GM12872 (cell line): ENCODE measurements around the gene KCTD20.

Experiments
- TF ChIP-seq, protein P1 (sequence below): IDR thresholded peaks from 3 replicates; pipeline ENCODE4 v1.5.1; 2011; ENCODE audit warnings: low read depth, mild to moderate bottlenecking, low read length, moderate library complexity; ENCODE audit not compliant: insufficient read depth

KCTD20 gene

GRCh38 chr6:36501686-36502085, 58.9 kb downstream of the KCTD20 start:
- TF ChIP-seq, protein P1, sequence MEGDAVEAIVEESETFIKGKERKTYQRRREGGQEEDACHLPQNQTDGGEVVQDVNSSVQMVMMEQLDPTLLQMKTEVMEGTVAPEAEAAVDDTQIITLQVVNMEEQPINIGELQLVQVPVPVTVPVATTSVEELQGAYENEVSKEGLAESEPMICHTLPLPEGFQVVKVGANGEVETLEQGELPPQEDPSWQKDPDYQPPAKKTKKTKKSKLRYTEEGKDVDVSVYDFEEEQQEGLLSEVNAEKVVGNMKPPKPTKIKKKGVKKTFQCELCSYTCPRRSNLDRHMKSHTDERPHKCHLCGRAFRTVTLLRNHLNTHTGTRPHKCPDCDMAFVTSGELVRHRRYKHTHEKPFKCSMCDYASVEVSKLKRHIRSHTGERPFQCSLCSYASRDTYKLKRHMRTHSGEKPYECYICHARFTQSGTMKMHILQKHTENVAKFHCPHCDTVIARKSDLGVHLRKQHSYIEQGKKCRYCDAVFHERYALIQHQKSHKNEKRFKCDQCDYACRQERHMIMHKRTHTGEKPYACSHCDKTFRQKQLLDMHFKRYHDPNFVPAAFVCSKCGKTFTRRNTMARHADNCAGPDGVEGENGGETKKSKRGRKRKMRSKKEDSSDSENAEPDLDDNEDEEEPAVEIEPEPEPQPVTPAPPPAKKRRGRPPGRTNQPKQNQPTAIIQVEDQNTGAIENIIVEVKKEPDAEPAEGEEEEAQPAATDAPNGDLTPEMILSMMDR, result no peak

DNA sequence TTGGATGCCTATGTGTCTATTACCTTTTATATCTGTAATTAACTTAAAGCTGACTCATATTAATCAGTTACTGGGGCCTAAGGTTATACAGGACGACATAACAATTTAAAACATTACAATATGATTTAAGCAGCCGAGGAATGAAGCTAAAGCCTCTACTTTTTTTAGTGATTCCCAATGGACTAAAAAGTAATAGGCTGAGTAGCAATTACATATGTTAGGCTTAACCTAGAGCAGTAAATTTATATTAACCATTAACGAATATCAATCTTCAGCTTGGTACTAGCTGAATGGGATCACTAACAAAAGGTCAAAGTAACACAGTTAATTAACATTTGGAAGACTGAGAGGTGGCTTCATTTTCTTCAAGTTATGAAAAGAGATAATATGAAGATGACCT, 61.4 kb downstream of the KCTD20 start:
- TF ChIP-seq, protein P1, result no peak

GRCh38 chr6:36504982-36505381, 62.2 kb downstream of the KCTD20 start:
- TF ChIP-seq, protein P1, result no peak

DNA sequence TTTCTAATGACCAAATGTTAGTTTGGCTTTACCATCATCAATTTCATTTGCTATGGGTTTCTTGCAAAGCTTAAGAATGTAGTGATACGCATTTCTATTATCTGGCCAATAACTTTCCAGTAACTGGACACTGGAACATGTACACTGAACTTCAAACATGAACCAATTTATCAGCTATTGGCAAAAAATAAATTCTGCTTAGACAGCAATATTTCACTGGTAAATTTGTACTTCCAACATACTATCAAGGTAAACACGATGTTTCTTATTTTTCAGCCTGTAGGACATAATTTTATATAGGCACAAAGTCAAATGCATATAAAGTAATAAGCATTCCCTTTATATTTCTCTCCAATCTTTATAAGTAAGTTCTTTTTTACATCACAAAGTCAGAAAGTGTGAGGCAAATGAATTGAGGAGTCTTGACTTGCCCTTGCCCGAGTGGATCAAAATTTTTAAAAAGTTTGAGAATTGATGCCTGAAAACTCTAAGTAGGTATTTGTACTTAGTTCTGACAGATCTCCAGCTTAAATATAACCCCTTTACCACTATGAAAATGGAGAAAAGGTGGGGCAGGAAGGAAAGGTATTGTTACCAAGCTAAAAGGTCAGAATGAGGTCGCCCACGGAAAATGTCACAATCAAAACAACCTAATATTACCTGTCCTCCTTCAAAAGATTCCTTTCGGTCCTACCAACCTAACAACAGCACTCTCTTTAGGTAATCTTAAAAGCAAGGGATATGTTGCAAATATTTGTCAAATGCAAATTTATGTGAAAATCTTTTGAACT, 63.1 kb downstream of the KCTD20 start:
- TF ChIP-seq, protein P1, result no peak

DNA sequence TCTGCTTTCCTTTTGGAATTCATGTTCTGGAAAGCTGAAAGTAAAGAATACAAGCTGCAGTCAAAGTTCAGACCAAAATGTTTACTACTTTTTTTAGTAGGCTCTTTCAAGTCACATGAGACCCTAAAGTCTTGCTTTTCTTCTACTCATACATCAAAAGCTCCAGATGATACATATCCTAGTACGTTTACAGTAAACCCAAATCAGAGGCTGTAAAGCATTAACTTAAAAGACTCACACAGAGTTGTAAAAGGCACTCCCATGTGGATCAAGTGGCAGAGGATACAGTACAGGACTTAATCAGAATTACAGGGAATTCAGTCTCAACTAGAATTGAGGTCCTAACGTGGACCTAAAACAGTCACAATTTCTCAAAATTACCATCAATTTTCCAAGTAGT, 63.8 kb downstream of the KCTD20 start:
- TF ChIP-seq, protein P1, result no peak

DNA sequence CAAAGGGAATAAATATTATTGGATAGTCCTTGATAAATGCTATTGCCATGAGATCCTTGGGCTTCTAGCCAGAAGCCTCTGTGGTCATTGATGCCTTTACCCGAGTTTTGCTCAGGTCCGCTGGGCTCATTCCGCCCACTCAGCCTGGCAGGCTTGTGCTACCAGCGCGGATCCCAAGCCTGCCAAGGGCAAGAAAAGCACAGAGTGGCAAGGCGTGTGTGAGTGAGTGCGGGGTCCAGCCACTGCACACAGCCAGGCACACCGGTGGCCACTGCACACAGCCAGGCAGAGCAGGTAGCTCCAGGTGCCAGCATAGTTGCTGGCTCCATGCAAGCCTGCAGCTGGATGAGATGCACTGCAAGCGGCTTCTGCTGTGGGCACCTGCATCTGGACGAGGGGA, 65.7 kb downstream of the KCTD20 start:
- TF ChIP-seq, protein P1, result no peak

DNA sequence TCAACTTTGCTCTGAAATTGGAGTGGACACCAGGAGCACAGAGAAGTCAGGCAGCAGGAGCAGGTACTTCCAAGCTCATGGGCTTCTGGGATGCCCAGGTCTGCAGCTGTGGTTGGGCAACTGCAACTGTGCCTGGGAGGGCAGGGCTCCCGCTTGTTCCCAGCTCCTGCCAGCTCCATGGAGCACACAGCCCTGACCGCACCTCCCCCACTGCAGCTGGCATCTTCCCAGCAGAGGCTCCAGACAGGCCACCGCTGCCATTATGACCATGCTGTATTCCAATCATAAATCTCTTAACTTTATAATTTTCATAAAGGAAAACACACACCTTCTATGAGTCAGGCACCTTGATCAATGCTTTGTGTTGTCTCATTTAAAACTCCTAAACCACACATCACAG, 67.6 kb downstream of the KCTD20 start:
- TF ChIP-seq, protein P1, result no peak
